ENCODE measurements around the gene RAMP1.

DNA sequence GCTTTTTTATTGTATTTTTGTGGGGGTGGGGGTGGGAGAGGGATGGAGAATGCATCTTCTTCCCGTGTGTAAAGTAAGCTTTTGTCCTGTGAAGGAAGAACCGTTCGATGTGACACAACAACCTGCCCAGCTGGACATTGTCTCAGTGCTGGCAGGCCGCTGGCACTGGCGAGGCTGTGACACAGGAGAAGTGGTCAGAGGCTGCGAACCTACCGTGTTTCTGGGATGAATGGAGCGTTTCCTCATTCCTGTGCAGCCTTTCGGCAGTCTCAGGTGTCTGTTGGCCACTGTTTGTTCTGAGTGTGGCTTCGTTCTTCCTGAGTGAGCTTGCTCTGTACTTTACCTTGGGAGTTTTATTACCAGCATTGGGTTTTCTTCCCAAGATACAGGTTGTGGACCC lies 8.0 kb downstream of the RAMP1 start:
- TF ChIP-seq EZH2 (IDR thresholded peaks at IDR 0.05; ENCODE audit: borderline replicate concordance, low read length) = no peak
- TF ChIP-seq, protein P1, sequence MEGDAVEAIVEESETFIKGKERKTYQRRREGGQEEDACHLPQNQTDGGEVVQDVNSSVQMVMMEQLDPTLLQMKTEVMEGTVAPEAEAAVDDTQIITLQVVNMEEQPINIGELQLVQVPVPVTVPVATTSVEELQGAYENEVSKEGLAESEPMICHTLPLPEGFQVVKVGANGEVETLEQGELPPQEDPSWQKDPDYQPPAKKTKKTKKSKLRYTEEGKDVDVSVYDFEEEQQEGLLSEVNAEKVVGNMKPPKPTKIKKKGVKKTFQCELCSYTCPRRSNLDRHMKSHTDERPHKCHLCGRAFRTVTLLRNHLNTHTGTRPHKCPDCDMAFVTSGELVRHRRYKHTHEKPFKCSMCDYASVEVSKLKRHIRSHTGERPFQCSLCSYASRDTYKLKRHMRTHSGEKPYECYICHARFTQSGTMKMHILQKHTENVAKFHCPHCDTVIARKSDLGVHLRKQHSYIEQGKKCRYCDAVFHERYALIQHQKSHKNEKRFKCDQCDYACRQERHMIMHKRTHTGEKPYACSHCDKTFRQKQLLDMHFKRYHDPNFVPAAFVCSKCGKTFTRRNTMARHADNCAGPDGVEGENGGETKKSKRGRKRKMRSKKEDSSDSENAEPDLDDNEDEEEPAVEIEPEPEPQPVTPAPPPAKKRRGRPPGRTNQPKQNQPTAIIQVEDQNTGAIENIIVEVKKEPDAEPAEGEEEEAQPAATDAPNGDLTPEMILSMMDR (IDR thresholded peaks at IDR 0.05; ENCODE audit: low read length) = no peak

Measured in OCI-LY1 (cell line).